ENCODE results near the gene NFX1. TPM values are rescaled to one million over a fixed set of nuclear protein-coding genes. Genes with fewer than 3 reads are reported as not detected.

NFX1 gene
- total RNA-seq, 6 donors from 2014 or later: 37.0 to 75.4 (median 54.1) TPM

- Histone ChIP-seq H3K4me1 (peaks cover 25 to 41% (median 29%) of the 10 kb centered on the region in 4 donors), H3K27ac (peak overlapping the region; percentile 91 to 95 (median 94)), H3K4me3 (peak overlapping the region; percentile 72 to 92 (median 80)), H3K36me3 (peaks cover 21 to 61% (median 46%) of the 10 kb centered on the region in 4 donors), H3K27me3 (no peaks in the 10 kb centered on the region), H3K9me3 (no peaks in the 10 kb centered on the region)
- DNase-seq: peak in 1 of 2 donors; percentile 28
- TF ChIP-seq POLR2A (IDR thresholded peaks at IDR 0.05): no peak
- TF ChIP-seq EP300 (IDR thresholded peaks at IDR 0.05): no peak
- TF ChIP-seq, protein P1, sequence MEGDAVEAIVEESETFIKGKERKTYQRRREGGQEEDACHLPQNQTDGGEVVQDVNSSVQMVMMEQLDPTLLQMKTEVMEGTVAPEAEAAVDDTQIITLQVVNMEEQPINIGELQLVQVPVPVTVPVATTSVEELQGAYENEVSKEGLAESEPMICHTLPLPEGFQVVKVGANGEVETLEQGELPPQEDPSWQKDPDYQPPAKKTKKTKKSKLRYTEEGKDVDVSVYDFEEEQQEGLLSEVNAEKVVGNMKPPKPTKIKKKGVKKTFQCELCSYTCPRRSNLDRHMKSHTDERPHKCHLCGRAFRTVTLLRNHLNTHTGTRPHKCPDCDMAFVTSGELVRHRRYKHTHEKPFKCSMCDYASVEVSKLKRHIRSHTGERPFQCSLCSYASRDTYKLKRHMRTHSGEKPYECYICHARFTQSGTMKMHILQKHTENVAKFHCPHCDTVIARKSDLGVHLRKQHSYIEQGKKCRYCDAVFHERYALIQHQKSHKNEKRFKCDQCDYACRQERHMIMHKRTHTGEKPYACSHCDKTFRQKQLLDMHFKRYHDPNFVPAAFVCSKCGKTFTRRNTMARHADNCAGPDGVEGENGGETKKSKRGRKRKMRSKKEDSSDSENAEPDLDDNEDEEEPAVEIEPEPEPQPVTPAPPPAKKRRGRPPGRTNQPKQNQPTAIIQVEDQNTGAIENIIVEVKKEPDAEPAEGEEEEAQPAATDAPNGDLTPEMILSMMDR (IDR thresholded peaks at IDR 0.05): no peak
- TF ChIP-seq POLR2AphosphoS5 (IDR thresholded peaks at IDR 0.05): no peak
- ATAC-seq (ENCODE audit: low FRiP score in 2 of 2): no peak
- 17 to 21% methylated on average over 13 of the region's 13 CpGs for WGBS, 2 donors
Measured at GRCh38 chr9:33265211-33265865, 25.0 kb upstream of the NFX1 start.

- H3K4me1 ChIP-seq: peaks cover 25 to 40% (median 29%) of the 10 kb centered on the region in 4 donors
- no peak overlapping the region for H3K4me3 ChIP-seq
- H3K27me3 ChIP-seq: no peaks in the 10 kb centered on the region
- H3K27ac ChIP-seq: no peak overlapping the region
- ATAC-seq (ENCODE audit: low FRiP score in 2 of 2): no peak
- peaks cover 13 to 62% (median 49%) of the 10 kb centered on the region in 4 donors for H3K36me3 ChIP-seq
- no peak for DNase-seq
- H3K9me3 ChIP-seq: no peaks in the 10 kb centered on the region
- TF ChIP-seq POLR2A (IDR thresholded peaks at IDR 0.05): no peak
Measured at GRCh38 chr9:33267151-33267767, 23.1 kb upstream of the NFX1 start.

DNA sequence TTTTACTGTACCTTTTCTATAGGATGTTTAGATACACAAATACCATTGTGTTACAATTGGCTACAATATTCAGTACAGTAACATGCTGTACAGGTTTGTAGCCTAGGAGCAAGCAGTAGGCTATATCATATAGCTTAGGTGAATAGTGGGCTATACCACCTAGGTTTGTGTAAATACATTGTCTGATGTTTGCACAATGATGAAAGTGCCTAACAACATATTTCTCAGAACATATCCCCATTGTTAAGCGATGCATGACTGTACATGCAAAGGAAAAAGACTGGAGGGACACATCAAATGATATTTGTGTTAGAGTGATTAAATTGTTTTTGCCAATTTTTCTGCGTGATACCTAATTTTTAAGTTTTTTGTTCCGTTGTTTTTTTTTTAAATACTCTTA lies 20.2 kb upstream of the NFX1 start:
- no peaks in the 10 kb centered on the region for H3K27me3 ChIP-seq
- no peak overlapping the region for H3K27ac ChIP-seq
- H3K4me1 ChIP-seq: peaks cover 14 to 23% (median 18%) of the 10 kb centered on the region in 4 donors
- 88 to 98% methylated on average over 3 of the region's 3 CpGs for WGBS, 2 donors
- ATAC-seq (ENCODE audit: low FRiP score in 2 of 2) (no peak), DNase-seq (no peak)
- TF ChIP-seq POLR2AphosphoS5 (IDR thresholded peaks at IDR 0.05) (no peak), EP300 (IDR thresholded peaks at IDR 0.05) (no peak), POLR2A (IDR thresholded peaks at IDR 0.05) (no peak)
- TF ChIP-seq, protein P1 (IDR thresholded peaks at IDR 0.05): no peak
- H3K4me3 ChIP-seq: no peak overlapping the region
- H3K36me3 ChIP-seq: peaks cover 17 to 86% (median 70%) of the 10 kb centered on the region in 4 donors
- no peaks in the 10 kb centered on the region for H3K9me3 ChIP-seq

DNA sequence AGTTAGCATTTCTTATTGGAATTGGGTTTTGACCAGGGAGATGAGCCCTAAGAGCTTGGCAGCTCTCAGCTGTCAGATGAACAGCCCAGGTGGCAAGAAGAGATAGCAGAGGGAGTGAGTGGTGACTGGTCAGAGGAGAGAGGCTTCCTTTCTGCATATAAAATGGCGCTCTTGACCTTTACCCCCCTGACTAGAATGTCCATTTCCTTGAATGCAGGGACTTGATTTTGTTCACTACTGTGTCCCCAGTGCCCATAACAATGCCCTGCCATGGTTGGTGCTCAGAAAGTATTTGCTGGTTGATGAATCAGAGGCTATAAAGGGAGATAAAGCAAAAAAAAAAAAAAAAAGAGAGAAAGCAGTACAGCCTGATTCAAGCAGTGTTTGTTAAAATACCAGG lies 18.3 kb upstream of the NFX1 start:
- H3K4me1 ChIP-seq: peaks cover 0 to 6% (median 2%) of the 10 kb centered on the region in 4 donors
- ATAC-seq (ENCODE audit: low FRiP score in 2 of 2): no peak
- peaks cover 29 to 99% (median 82%) of the 10 kb centered on the region in 4 donors for H3K36me3 ChIP-seq
- no peak for TF ChIP-seq POLR2AphosphoS5 (IDR thresholded peaks at IDR 0.05)
- TF ChIP-seq EP300 (IDR thresholded peaks at IDR 0.05): no peak
- no peak for TF ChIP-seq POLR2A (IDR thresholded peaks at IDR 0.05)
- TF ChIP-seq, protein P1 (IDR thresholded peaks at IDR 0.05): no peak
- no peak overlapping the region for H3K27ac ChIP-seq
- H3K27me3 ChIP-seq: no peaks in the 10 kb centered on the region
- DNase-seq: no peak
- no peaks in the 10 kb centered on the region for H3K9me3 ChIP-seq
- WGBS, 2 donors: 93 to 100% methylated on average over 1 of the region's 1 CpG
- H3K4me3 ChIP-seq: no peak overlapping the region

GRCh38 chr9:33273266-33273971 lies 16.9 kb upstream of the NFX1 start:
- 76 to 79% methylated on average over 3 of the region's 3 CpGs for WGBS, 2 donors
- ATAC-seq (ENCODE audit: low FRiP score in 2 of 2): no peak
- Histone ChIP-seq H3K4me3 (no peak overlapping the region), H3K4me1 (no peaks in the 10 kb centered on the region), H3K36me3 (peaks cover 42 to 99% (median 84%) of the 10 kb centered on the region in 4 donors), H3K9me3 (no peaks in the 10 kb centered on the region), H3K27me3 (no peaks in the 10 kb centered on the region), H3K27ac (no peak overlapping the region)
- TF ChIP-seq EP300 (IDR thresholded peaks at IDR 0.05): no peak
- TF ChIP-seq POLR2A (IDR thresholded peaks at IDR 0.05): no peak
- TF ChIP-seq, protein P1 (IDR thresholded peaks at IDR 0.05): no peak
- TF ChIP-seq POLR2AphosphoS5 (IDR thresholded peaks at IDR 0.05): no peak
- DNase-seq: no peak

Data from upper lobe of left lung (tissue), 6 donors.